IMR-90 (cell line): ENCODE data around the gene ATRX. TPM values are rescaled to one million over a fixed set of nuclear protein-coding genes. Genes with fewer than 3 reads are reported as not detected.

ENCODE experiments used
- ATAC-seq: fragments of 200-7000 bp; cut with Tn5 transposase; 2 replicates; pipeline ENCODE4 v1.9.1; 2020; ENCODE audit warnings: low read depth, mild to moderate bottlenecking, moderate library complexity
- BruUV-seq: library from RNA; stranded (reverse); fragments of 400-500 nt; replicated peaks from 2 replicates; lab custom pipeline; 2021; lab: Mats Ljungman, UMichigan
- CTCF ChIA-PET: fragments of 300-600 bp; formaldehyde crosslinking; extraction: SDS; loops from one replicate; lab custom pipeline; 2021; ENCODE audit warnings: antibody characterized with exemption; lab: Yijun Ruan, JAX
- POLR2A ChIA-PET: fragments of 300-600 bp; sonication (Branson Sonifier 250); formaldehyde crosslinking; loops from one replicate; lab custom pipeline; 2022; ENCODE audit warnings: antibody characterized with exemption; ENCODE audit not compliant: unreplicated experiment; lab: Charles Lee
- DNase-seq: peaks from one replicate; pipeline ENCODE4 v3.0.0; 2013
- H2AFZ ChIP-seq: replicated peaks from 2 replicates; pipeline ENCODE3; 2013; ENCODE audit warnings: low read length, mild to moderate bottlenecking; ENCODE audit not compliant: poor library complexity
- H2AK5ac ChIP-seq: 2 replicates; pipeline ENCODE4 v1.6.1; 2013; ENCODE audit warnings: low read depth, low read length, inconsistent platforms
- H2AK9ac ChIP-seq: replicated peaks from 2 replicates; pipeline ENCODE3; 2013; ENCODE audit warnings: mild to moderate bottlenecking, low read depth, low read length, moderate library complexity; ENCODE audit not compliant: poor library complexity
- H2BK120ac ChIP-seq: 2 replicates; pipeline ENCODE4 v1.6.1; 2013; ENCODE audit warnings: low read depth, low read length, inconsistent platforms
- H2BK15ac ChIP-seq: 3 replicates; pipeline ENCODE4 v1.6.1; 2013; ENCODE audit warnings: low read depth, low read length, inconsistent platforms
- H2BK20ac ChIP-seq: 2 replicates; pipeline ENCODE4 v1.6.1; 2013; ENCODE audit warnings: low read depth, mild to moderate bottlenecking, inconsistent platforms, low read length, moderate library complexity
- H2BK5ac ChIP-seq: 2 replicates; pipeline ENCODE4 v1.6.1; 2013; ENCODE audit warnings: mild to moderate bottlenecking, low read depth, low read length, inconsistent platforms; ENCODE audit not compliant: poor library complexity, severe bottlenecking
- H3K14ac ChIP-seq: replicated peaks from 2 replicates; pipeline ENCODE4 v1.6.1; 2013; ENCODE audit warnings: low read depth, low read length, inconsistent platforms
- H3K18ac ChIP-seq: 2 replicates; pipeline ENCODE4 v1.6.1; 2013; ENCODE audit warnings: low read depth, low read length, control low read depth
- H3K23ac ChIP-seq: 2 replicates; pipeline ENCODE4 v1.6.1; 2013; ENCODE audit warnings: low read depth, low read length, inconsistent platforms
- H3K27ac ChIP-seq: 2 replicates; pipeline ENCODE4 v1.5.1; 2013; ENCODE audit warnings: mild to moderate bottlenecking, control low read depth, low read length; ENCODE audit not compliant: insufficient read depth
- H3K27me3 ChIP-seq: 2 replicates; pipeline ENCODE4 v1.6.1; 2013; ENCODE audit warnings: low read length; ENCODE audit not compliant: control insufficient read depth, insufficient read depth
- H3K36me3 ChIP-seq: 2 replicates; pipeline ENCODE4 v1.6.1; 2013; ENCODE audit warnings: low read length, mixed read lengths; ENCODE audit not compliant: control insufficient read depth, insufficient read depth
- H3K4ac ChIP-seq: 2 replicates; pipeline ENCODE4 v1.6.1; 2013; ENCODE audit warnings: low read depth, low read length, inconsistent platforms
- H3K4me1 ChIP-seq: 2 replicates; pipeline ENCODE4 v1.6.1; 2013; ENCODE audit warnings: low read length, mixed read lengths; ENCODE audit not compliant: control insufficient read depth, insufficient read depth
- H3K4me2 ChIP-seq: 2 replicates; pipeline ENCODE4 v1.6.1; 2013; ENCODE audit warnings: low read depth, mild to moderate bottlenecking, control low read depth, low read length, moderate library complexity
- H3K4me3 ChIP-seq: 2 replicates; pipeline ENCODE4 v1.5.1; 2013; ENCODE audit warnings: low read depth, mild to moderate bottlenecking, control low read depth, low read length, moderate library complexity; ENCODE audit not compliant: insufficient read depth
- H3K56ac ChIP-seq: 2 replicates; pipeline ENCODE4 v1.6.1; 2013; ENCODE audit warnings: low read length, inconsistent platforms; ENCODE audit not compliant: insufficient read depth; ENCODE audit errors: extremely low read depth
- H3K79me1 ChIP-seq, 2 experiments: 2 replicates each; pipeline ENCODE4 v1.6.1; 2013; ENCODE audit warnings: low read length in 2 of 2, inconsistent platforms in 1 of 2, low read depth in 1 of 2
- H3K9ac ChIP-seq: 2 replicates; pipeline ENCODE4 v1.6.1; 2013; ENCODE audit warnings: low read depth, low read length, control low read depth
- H3K9me1 ChIP-seq: 2 replicates; pipeline ENCODE4 v1.6.1; 2013; ENCODE audit warnings: low read length, inconsistent platforms; ENCODE audit not compliant: insufficient read depth
- H3K9me3 ChIP-seq: 2 replicates; pipeline ENCODE4 v1.6.1; 2013; ENCODE audit warnings: low read length; ENCODE audit not compliant: control insufficient read depth, insufficient read depth
- H4K20me1 ChIP-seq: 2 replicates; pipeline ENCODE4 v1.6.1; 2013; ENCODE audit warnings: low read length, inconsistent platforms; ENCODE audit not compliant: insufficient read depth
- H4K5ac ChIP-seq: 2 replicates; pipeline ENCODE4 v1.6.1; 2013; ENCODE audit warnings: mild to moderate bottlenecking, low read depth, low read length, control low read depth
- H4K8ac ChIP-seq, 2 experiments: 2 replicates each; pipeline ENCODE4 v1.6.1; 2013; ENCODE audit warnings: low read depth in 2 of 2, low read length in 2 of 2, control low read depth in 1 of 2, inconsistent platforms in 1 of 2
- H4K91ac ChIP-seq: 2 replicates; pipeline ENCODE4 v1.6.1; 2013; ENCODE audit warnings: low read depth, low read length, inconsistent platforms; ENCODE audit not compliant: insufficient read depth
- BHLHE40 ChIP-seq: fragments of 150-350 bp; IDR thresholded peaks from 2 replicates; pipeline ENCODE4 v1.6.1; 2016; ENCODE audit warnings: mild to moderate bottlenecking, low read depth, low read length
- CEBPB ChIP-seq: IDR thresholded peaks from 2 replicates; pipeline ENCODE4 v1.6.1; 2012; ENCODE audit warnings: low read depth, low read length, improper control_type of control experiment
- CHD1 ChIP-seq: IDR thresholded peaks from 2 replicates; pipeline ENCODE4 v1.6.1; 2012; ENCODE audit warnings: low read depth, low read length, improper control_type of control experiment
- CTCF ChIP-seq: conservative IDR thresholded peaks from 2 replicates; pipeline ENCODE4 v1.5.1; 2012; ENCODE audit warnings: mild to moderate bottlenecking, low read depth, low read length, improper control_type of control experiment
- ELK1 ChIP-seq: fragments of 150-350 bp; IDR thresholded peaks from 2 replicates; pipeline ENCODE4 v1.6.1; 2016; ENCODE audit warnings: low read depth, mild to moderate bottlenecking, low read length, moderate library complexity, borderline replicate concordance
- FOS ChIP-seq: fragments of 150-350 bp; IDR thresholded peaks from 2 replicates; pipeline ENCODE4 v1.6.1; 2016; ENCODE audit warnings: low read depth, low read length
- MAFK ChIP-seq: IDR thresholded peaks from 2 replicates; pipeline ENCODE4 v1.6.1; 2012; ENCODE audit warnings: low read depth, low read length, improper control_type of control experiment
- MAZ ChIP-seq: IDR thresholded peaks from 2 replicates; pipeline ENCODE4 v1.6.1; 2012; ENCODE audit warnings: low read depth, mild to moderate bottlenecking, low read length, improper control_type of control experiment, moderate library complexity, borderline replicate concordance
- MXI1 ChIP-seq: IDR thresholded peaks from 2 replicates; pipeline ENCODE4 v1.6.1; 2012; ENCODE audit warnings: low read depth, mild to moderate bottlenecking, low read length, moderate library complexity, borderline replicate concordance
- NFE2L2 ChIP-seq: fragments of 150-350 bp; IDR thresholded peaks from 2 replicates; pipeline ENCODE4 v1.6.1; 2016; ENCODE audit warnings: low read depth, mild to moderate bottlenecking, low read length
- POLR2A ChIP-seq: IDR thresholded peaks from 2 replicates; pipeline ENCODE4 v1.6.1; 2012; ENCODE audit warnings: mild to moderate bottlenecking, low read depth, low read length
- RAD21 ChIP-seq: IDR thresholded peaks from 2 replicates; pipeline ENCODE4 v1.6.1; 2012; ENCODE audit warnings: low read length, improper control_type of control experiment
- RCOR1 ChIP-seq: IDR thresholded peaks from 2 replicates; pipeline ENCODE4 v1.6.1; 2012; ENCODE audit warnings: mild to moderate bottlenecking, low read length, improper control_type of control experiment; ENCODE audit not compliant: insufficient replicate concordance
- RFX5 ChIP-seq: IDR thresholded peaks from 2 replicates; pipeline ENCODE4 v1.8.0; 2012; ENCODE audit warnings: low read depth, mild to moderate bottlenecking, low read length, moderate library complexity
- SMC3 ChIP-seq: fragments of 150-350 bp; IDR thresholded peaks from 2 replicates; pipeline ENCODE4 v1.6.1; 2016; ENCODE audit warnings: low read depth, mild to moderate bottlenecking, antibody characterized with exemption, low read length, moderate library complexity
- WGBS, 2 experiments: methylation state at CpG; one replicate each; pipeline versions ENCODE4 v1.1.5 to v1.1.7; 2013; ENCODE audit warnings: missing lambda C conversion rate in 2 of 2; ENCODE audit not compliant: insufficient read length in 1 of 2; ENCODE audit errors: extremely low coverage in 2 of 2; 5-methylcytosine and 5-hydroxymethylcytosine counted together
- dilution Hi-C: fragments of 300-500 bp; cut with HindIII; formaldehyde crosslinking; loops from one replicate; pipeline ENCODE4 v1.14.3; 2018; ENCODE audit warnings: low sequenced_read_pairs; ENCODE audit not compliant: unreplicated experiment
- in situ Hi-C: fragments of 300-500 bp; cut with MboI; formaldehyde crosslinking; loops from 3 replicates; pipeline ENCODE4 v1.14.3; 2019; ENCODE audit warnings: low sequenced_read_pairs, inconsistent platforms, mixed read lengths
- intact Hi-C: fragments of 100-400 bp; cut with micrococcal nuclease; formaldehyde crosslinking; loops from 2 replicates; pipeline ENCODE4 v1.10.0; 2022
- polyA plus RNA-seq, 3 experiments: library from polyadenylated mRNA; depleted of rRNA; stranded (reverse); fragments of >200 nt; gene quantifications; 2 replicates each; pipeline ENCODE4 v1.2.3, GENCODE V29; 2012; ENCODE audit warnings: low replicate concordance in 1 of 3
- total RNA-seq: library from RNA; depleted of rRNA; stranded (reverse); fragments of >200 nt; gene quantifications from 2 replicates; pipeline ENCODE4 v1.2.3, GENCODE V29; 2012
- TF ChIP-seq, protein P1 (sequence below): fragments of 150-350 bp; IDR thresholded peaks from 2 replicates; pipeline ENCODE4 v1.6.1; 2017; ENCODE audit warnings: mild to moderate bottlenecking, antibody characterized with exemption, low read length, low read depth

ATRX gene
- total and polyA plus RNA-seq, 2 of the 4 experiments (the other 2 are of a cell fraction) = 20.7 to 73.8 TPM

DNA sequence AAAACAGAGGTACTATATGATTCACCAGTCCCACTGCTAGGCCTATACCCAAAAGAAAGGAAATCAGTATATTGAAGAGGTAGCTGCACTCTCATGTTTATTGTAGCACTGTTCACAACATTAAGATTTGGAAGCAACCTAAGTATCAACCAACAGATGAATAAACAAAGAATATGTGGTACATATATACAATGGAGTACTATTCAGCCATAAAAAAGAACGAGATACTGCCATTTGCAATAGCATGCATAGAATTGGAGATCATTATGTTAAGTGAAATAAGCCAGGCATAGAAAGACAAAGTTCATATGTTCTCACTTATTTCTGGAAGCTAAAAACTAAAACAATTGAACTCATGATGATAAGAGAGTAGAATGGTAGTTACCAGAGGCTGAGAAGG is 266.3 kb downstream of the ATRX start:
- in situ Hi-C loops = no loop called here

More for the DNA sequence above, 266.3 kb downstream of the ATRX start:
- no peaks in the 10 kb centered on the region; a peak in 1 of 4 replicates for H3K79me1 ChIP-seq
- H2BK120ac ChIP-seq = no peak overlapping the region
- no peaks in the 10 kb centered on the region for H3K9me3 ChIP-seq
- DNase-seq (no peak), ATAC-seq (no peak)
- no peak overlapping the region for H2AK9ac ChIP-seq
- no peaks in the 10 kb centered on the region for H3K9me1 ChIP-seq
- H3K14ac ChIP-seq = no peak overlapping the region
- TF ChIP-seq FOS (no peak), POLR2A (no peak), CTCF (no peak), RFX5 (no peak), CHD1 (no peak), RAD21 (no peak), BHLHE40 (no peak), RCOR1 (no peak), NFE2L2 (no peak), SMC3 (no peak), MAZ (no peak), ELK1 (no peak), CEBPB (no peak), MAFK (no peak), MXI1 (no peak)
- TF ChIP-seq, protein P1, sequence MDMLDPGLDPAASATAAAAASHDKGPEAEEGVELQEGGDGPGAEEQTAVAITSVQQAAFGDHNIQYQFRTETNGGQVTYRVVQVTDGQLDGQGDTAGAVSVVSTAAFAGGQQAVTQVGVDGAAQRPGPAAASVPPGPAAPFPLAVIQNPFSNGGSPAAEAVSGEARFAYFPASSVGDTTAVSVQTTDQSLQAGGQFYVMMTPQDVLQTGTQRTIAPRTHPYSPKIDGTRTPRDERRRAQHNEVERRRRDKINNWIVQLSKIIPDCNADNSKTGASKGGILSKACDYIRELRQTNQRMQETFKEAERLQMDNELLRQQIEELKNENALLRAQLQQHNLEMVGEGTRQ = no peak
- no peak overlapping the region for H3K9ac ChIP-seq
- H4K8ac ChIP-seq = no peak overlapping the region
- no peaks in the 10 kb centered on the region for H3K27me3 ChIP-seq
- no peak overlapping the region for H2BK20ac ChIP-seq
- H4K91ac ChIP-seq = no peak overlapping the region
- H3K4me1 ChIP-seq = no peaks in the 10 kb centered on the region
- ChIA-PET POLR2A (no interaction called here), CTCF (interaction anchor here (0.5 kb wide), 1 partner anchor 424 kb away, joined by 4 read pairs; no protein-coding TSS in a partner anchor)
- no TSS peak for BruUV-seq
- no peak overlapping the region for H3K4ac ChIP-seq
- H3K18ac ChIP-seq = no peak overlapping the region
- no peak overlapping the region for H3K23ac ChIP-seq
- H3K4me2 ChIP-seq = no peak overlapping the region
- no peak overlapping the region for H4K5ac ChIP-seq
- no peak overlapping the region for H3K56ac ChIP-seq
- intact Hi-C loops = no loop called here
- H4K20me1 ChIP-seq = no peaks in the 10 kb centered on the region
- H3K36me3 ChIP-seq = peaks cover 4% of the 10 kb centered on the region
- H2BK15ac ChIP-seq = no peak overlapping the region
- no peak overlapping the region for H2BK5ac ChIP-seq
- no peak overlapping the region for H2AK5ac ChIP-seq
- no peak overlapping the region for H3K4me3 ChIP-seq
- dilution Hi-C loops = no loop called here
- no CpG with 5 or more reads among the region's 1 CpG for WGBS, 2 experiments
- H2AFZ ChIP-seq = no peak overlapping the region
- H3K27ac ChIP-seq = no peak overlapping the region
